NT2/D1 (cell line): ENCODE measurements around the gene CSAD.

Experiments used
- SUZ12 ChIP-seq: IDR thresholded peaks from 2 replicates; pipeline ENCODE4 v1.6.1; 2011; ENCODE audit not compliant: insufficient read length, insufficient read depth; ENCODE audit errors: extremely low read depth
- YY1 ChIP-seq: IDR thresholded peaks from 2 replicates; pipeline ENCODE4 v1.6.1; 2011; ENCODE audit not compliant: insufficient read length, insufficient read depth
- ZNF274 ChIP-seq: IDR thresholded peaks from 2 replicates; pipeline ENCODE4 v1.6.1; 2011; ENCODE audit warnings: mild to moderate bottlenecking, low read depth, low read length

DNA sequence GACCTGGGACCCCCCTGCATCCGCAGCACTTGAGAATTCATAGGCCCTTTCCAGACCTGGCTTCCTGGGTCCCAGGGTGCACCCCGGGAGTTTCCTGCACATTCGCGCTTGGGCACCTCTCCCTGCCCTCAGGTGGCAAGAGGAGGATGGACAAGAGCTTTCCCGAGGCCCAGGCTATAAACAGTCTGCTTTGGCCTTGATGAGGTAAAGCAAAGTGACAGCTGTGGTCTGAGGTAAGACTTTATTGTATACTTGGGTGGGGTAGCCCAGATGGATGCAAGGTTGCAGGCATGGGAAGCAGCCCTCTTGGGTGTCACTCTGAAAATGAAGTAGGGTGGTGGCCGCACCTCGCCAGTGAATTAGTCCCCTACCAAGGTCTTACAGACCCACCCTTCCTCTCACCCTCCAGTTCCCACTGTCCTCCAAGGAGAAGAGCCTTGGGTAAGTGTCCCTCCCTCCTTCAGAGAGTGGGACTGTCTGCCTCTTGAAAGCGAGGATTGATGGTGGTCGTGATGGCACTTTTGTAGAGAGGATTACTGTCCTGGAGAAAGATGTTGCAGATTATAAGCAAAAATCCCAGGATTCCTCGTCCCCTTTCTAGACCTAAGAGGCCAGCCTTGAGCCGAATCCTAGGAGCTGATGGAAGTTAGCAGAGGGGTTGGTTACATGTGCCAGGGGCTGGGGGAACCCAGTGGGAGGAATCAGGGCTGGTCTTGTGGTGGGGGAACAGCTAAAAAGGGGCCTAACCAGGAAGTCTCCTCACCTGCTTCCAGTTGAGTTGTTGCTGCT, 10.6 kb upstream of the CSAD start:
- TF ChIP-seq YY1 (no peak), ZNF274 (no peak), SUZ12 (no peak)
